NCI-H2227 (cell line): ENCODE results near the gene MAGEA2B.
A peak's percentile ranks its signal among the peaks of the same experiment; 100 is the strongest.
"Not testable (repeated sequence)": the region's sequence is repeated elsewhere in the genome, so short reads cannot be mapped to it uniquely, and the experiment has no call there.

Experiments used
- DNase-seq: peaks from one replicate; lab custom pipeline; 2025; ENCODE audit not compliant: unreplicated experiment; lab: John Stamatoyannopoulos, UW

Gene MAGEA2B

DNA sequence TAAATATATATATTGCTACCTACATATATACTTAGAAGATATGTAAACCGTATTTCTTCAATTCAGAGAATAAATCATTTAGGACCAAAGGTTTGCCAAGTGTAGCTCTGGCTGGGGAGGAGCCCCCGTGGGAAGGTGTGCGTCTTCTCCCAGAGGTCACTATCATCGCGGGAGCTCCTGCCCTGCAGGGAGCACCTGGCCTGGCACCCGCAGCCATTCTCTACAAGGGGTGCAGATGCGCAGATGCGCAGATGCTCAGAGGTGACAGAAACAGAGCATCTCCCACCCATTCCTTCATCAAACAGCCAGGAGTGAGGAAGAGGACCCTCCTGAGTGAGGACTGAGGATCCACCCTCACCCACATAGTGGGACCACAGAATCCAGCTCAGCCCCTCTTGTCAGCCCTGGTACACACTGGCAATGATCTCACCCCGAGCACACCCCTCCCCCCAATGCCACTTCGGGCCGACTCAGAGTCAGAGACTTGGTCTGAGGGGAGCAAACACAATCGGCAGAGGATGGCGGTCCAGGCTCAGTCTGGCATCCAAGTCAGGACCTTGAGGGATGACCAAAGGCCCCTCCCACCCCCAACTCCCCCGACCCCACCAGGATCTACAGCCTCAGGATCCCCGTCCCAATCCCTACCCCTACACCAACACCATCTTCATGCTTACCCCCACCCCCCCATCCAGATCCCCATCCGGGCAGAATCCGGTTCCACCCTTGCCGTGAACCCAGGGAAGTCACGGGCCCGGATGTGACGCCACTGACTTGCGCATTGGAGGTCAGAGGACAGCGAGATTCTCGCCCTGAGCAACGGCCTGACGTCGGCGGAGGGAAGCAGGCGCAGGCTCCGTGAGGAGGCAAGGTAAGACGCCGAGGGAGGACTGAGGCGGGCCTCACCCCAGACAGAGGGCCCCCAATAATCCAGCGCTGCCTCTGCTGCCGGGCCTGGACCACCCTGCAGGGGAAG lies at the start of gene MAGEA2B:
Gene MAGEA2B (plus strand): TSS at position 814 of the 973 bp plus-strand sequence. CDS start 2,479 bp downstream, outside the sequence.
- DNase-seq: not testable (repeated sequence)

DNA sequence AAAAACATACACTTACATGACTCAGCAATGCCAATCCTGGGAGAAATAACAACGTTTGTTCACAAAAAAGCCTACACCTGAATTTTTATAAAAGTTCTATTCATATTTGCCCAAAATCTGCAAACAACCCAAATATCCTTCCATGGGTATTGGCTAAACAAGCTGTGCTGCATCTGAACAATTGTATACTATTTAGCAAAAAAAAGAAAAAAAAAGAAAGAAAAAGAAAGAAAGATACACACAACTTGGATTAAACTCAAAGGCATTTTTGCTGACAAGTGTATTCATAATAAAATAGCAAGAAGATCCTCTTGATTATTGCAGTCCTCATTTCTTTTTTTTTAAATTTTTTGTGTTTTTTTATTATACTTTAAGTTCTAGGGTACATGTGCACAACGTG lies 40.3 kb upstream of the MAGEA2B start:
- DNase-seq: no peak

GRCh38 chrX:152674652-152675051 lies 39.8 kb upstream of the MAGEA2B start:
- not testable (repeated sequence) for DNase-seq

DNA sequence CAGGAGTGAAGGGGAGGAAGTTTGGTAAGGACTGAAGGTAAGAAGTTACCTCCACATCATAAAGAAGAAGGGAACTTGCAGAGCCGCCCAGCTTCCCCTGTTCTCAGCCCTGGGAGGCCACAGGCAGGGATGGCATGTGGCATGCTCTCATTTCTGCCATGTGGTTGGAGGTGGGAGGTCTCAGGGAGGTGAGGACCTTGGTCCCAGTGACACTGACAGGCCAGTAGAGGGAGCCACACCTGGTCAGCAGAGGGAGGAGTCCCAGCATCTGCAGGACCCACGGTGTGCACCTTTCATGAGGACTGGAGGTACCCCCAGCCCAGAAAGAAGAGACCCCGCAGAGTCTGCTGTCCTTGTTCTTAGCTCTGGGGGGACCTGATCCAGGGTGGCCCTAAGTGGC lies 33.4 kb upstream of the MAGEA2B start:
- not testable (repeated sequence) for DNase-seq

GRCh38 chrX:152697952-152698931 lies 16.2 kb upstream of the MAGEA2B start, which contains the start of gene MAGEA3:
Gene MAGEA3, plus strand, starts transcription at chrX:152698794. Its CDS starts 2,039 bp downstream, at chrX:152700833.
- DNase-seq: not testable (repeated sequence)

GRCh38 chrX:152700390-152700789 lies 14.0 kb upstream of the MAGEA2B start:
- DNase-seq: not testable (repeated sequence)

DNA sequence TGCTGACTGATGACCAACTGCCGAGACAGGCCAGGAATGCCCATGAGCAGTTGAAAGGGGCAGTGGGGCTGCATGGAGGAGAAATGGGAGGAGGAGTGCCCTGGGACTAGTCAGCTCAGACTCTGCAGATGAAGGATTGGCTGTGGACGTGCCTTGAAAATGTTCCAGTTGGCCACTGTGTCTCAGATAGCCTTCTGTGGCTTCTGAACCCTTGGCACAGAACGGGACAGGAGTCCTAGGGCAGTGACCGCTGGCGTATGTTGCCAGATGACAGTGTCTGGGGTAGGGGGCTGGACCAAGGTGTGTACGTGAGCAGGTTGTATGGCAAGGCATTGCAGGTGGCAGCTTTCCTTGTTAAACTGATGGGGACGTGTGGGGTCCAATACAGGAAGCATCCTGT lies 7.9 kb upstream of the MAGEA2B start:
- not testable (repeated sequence) for DNase-seq

DNA sequence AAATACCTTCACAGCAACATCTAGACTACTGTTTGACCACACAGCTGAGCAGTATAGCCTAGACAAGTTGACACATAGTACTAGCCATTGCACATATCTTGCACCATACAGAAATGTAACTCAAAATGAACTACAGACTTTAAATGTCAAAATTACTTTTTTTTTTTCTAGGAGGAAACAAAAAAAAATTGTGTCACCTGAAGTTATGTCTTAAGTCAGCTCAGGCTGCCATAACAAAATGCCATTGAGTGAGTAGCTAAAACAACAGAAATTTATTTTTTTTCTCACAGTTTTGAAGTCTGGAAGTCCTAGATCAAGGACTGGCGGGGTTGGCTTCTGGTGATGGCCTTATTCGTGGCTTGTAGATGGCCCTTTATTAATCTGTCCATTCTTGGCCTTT lies 5.3 kb upstream of the MAGEA2B start, which contains the start of gene CSAG2:
Gene CSAG2 (minus strand): TSS at position 101 of the 400 bp plus-strand sequence. CDS start 161 bp downstream, outside the sequence.
- not testable (repeated sequence) for DNase-seq

DNA sequence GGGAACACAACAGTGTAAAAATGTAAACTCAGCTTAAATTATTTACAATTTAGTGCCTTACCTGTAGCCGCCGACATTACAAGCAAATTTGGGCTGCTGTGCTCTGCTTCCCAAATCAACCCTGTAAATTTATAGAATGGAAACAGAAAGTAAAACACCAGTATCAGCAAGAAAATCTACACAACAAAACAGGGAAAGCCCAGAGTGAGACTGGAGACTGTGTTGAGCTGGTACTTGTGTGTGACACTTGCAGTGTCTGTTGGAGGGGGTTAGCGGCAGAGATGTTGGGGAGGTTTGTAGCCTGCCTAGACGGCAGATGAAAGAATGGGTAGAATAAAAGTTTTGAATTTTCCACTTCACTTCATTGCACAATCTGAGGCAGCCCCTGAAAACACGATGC lies 1.2 kb upstream of the MAGEA2B start:
- not testable (repeated sequence) for DNase-seq

DNA sequence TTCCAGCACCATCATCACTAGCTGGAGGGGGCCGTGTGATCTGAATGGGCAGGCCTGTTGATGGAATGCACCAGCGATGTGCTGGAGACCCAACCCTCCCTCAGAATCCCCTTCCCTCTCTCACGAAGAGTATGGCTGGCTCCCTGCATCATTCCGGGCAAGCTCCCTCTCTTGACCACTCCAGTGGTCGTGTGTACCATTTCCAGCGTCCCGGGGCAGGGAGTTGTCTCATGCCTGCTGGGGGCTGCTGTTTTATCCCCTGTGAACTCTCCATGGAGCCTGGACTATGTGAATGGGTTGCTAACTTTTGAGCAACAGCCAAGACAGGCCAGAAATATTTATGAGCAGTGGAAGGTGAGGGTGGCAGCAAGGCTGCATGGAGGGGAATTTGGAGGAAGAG lies 11.0 kb downstream of the MAGEA2B start:
- DNase-seq: no peak

- DNase-seq: peak; percentile 91
These were observed 19.0 kb downstream of the MAGEA2B start, which contains the start of the genes CSAG1 and MAGEA12 for GRCh38 chrX:152733261-152733975. Gene CSAG1, minus strand, starts transcription at chrX:152733721. Its CDS starts 1,261 bp downstream, at chrX:152732460. Gene MAGEA12, plus strand, starts transcription at chrX:152733757. Its CDS starts 2,405 bp downstream, at chrX:152736162.

DNA sequence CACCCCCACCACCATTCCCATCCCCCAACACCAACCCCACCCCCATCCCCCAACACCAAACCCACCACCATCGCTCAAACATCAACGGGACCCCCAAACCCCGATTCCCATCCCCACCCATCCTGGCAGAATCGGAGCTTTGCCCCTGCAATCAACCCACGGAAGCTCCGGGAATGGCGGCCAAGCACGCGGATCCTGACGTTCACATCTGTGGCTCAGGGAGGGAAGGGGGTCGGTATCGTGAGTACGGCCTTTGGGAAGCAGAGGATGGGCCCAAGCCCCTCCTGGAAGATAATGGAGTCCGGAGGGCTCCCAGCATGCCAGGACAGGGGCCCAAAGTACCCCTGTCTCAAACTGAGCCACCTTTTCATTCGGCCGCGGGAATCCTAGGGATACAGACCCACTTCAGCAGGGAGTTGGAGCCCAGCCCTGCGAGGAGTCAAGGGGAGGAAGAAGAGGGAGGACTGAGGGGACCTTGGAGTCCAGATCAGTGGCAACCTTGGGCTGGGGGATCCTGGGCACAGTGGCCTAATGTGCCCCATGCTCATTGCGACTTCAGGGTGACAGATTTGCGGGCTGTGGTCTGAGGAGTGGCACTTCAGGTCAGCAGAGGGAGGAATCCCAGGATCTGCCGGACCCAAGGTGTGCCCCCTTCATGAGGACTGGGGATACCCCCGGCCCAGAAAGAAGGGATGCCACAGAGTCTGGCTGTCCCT lies 19.9 kb downstream of the MAGEA2B start:
- DNase-seq: not testable (repeated sequence)

- DNase-seq: no peak
These were observed 20.7 kb downstream of the MAGEA2B start for GRCh38 chrX:152735101-152735500.

DNA sequence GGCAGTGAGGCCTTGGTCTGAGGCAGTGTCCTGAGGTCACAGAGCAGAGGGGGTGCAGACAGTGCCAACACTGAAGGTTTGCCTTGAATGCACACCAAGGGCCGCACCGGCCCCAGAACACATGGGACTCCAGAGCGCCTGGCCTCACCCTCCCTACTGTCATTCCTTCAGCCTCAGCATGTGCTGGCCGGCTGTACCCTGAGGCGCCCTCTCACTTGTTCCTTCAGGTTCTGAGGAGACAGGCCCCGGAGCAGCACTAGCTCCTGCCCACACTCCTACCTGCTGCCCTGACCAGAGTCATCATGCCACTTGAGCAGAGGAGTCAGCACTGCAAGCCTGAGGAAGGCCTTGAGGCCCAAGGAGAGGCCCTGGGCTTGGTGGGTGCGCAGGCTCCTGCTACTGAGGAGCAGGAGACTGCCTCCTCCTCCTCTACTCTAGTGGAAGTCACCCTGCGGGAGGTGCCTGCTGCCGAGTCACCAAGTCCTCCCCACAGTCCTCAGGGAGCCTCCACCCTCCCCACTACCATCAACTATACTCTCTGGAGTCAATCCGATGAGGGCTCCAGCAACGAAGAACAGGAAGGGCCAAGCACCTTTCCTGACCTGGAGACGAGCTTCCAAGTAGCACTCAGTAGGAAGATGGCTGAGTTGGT lies 21.6 kb downstream of the MAGEA2B start:
- DNase-seq: no peak

DNA sequence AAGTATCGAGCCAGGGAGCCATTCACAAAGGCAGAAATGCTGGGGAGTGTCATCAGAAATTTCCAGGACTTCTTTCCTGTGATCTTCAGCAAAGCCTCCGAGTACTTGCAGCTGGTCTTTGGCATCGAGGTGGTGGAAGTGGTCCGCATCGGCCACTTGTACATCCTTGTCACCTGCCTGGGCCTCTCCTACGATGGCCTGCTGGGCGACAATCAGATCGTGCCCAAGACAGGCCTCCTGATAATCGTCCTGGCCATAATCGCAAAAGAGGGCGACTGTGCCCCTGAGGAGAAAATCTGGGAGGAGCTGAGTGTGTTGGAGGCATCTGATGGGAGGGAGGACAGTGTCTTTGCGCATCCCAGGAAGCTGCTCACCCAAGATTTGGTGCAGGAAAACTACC lies 22.1 kb downstream of the MAGEA2B start:
- DNase-seq: not testable (repeated sequence)

DNA sequence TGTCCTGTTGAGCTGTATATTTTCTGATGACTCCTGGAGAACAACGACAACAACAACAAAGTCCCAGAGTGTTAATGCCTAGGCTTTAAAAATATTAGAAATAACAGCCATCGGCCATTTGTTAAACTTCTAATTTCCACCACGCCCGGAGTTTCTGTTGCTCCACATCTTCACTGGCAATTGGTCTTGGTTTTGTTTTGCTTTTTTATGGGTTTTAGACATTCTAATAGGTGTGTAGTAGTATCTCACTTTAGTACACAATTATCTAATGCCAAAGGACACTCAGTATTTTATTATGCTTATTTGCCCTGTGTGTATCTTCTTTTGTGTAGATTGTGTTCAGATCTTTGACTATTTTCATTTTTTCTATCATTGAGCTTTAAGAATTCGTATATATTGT lies 24.1 kb downstream of the MAGEA2B start:
- DNase-seq: no peak

DNA sequence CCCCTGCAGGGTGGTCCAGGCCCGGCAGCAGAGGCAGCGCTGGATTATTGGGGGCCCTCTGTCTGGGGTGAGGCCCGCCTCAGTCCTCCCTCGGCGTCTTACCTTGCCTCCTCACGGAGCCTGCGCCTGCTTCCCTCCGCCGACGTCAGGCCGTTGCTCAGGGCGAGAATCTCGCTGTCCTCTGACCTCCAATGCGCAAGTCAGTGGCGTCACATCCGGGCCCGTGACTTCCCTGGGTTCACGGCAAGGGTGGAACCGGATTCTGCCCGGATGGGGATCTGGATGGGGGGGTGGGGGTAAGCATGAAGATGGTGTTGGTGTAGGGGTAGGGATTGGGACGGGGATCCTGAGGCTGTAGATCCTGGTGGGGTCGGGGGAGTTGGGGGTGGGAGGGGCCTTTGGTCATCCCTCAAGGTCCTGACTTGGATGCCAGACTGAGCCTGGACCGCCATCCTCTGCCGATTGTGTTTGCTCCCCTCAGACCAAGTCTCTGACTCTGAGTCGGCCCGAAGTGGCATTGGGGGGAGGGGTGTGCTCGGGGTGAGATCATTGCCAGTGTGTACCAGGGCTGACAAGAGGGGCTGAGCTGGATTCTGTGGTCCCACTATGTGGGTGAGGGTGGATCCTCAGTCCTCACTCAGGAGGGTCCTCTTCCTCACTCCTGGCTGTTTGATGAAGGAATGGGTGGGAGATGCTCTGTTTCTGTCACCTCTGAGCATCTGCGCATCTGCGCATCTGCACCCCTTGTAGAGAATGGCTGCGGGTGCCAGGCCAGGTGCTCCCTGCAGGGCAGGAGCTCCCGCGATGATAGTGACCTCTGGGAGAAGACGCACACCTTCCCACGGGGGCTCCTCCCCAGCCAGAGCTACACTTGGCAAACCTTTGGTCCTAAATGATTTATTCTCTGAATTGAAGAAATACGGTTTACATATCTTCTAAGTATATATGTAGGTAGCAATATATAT lies 39.5 kb downstream of the MAGEA2B start, which contains the start of gene MAGEA2:
Gene MAGEA2 (minus strand): TSS at position 157 of the 965 bp plus-strand sequence. CDS start 2,479 bp downstream, outside the sequence.
- not testable (repeated sequence) for DNase-seq

DNA sequence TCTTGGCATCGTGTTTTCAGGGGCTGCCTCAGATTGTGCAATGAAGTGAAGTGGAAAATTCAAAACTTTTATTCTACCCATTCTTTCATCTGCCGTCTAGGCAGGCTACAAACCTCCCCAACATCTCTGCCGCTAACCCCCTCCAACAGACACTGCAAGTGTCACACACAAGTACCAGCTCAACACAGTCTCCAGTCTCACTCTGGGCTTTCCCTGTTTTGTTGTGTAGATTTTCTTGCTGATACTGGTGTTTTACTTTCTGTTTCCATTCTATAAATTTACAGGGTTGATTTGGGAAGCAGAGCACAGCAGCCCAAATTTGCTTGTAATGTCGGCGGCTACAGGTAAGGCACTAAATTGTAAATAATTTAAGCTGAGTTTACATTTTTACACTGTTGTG lies 40.4 kb downstream of the MAGEA2B start:
- not testable (repeated sequence) for DNase-seq
